HL-60/S4 (cell line): Measurements from ENCODE around the gene ALG10.
"Not testable (repeated sequence)": the region's sequence is repeated elsewhere in the genome, so short reads cannot be mapped to it uniquely, and the experiment has no call there.

Experiments used
- in situ Hi-C: fragments of 300-500 bp; cut with MboI; formaldehyde crosslinking; loops from 2 replicates; pipeline ENCODE4 v1.14.3; 2022; ENCODE audit warnings: low sequenced_read_pairs

The ALG10 gene, protein sequence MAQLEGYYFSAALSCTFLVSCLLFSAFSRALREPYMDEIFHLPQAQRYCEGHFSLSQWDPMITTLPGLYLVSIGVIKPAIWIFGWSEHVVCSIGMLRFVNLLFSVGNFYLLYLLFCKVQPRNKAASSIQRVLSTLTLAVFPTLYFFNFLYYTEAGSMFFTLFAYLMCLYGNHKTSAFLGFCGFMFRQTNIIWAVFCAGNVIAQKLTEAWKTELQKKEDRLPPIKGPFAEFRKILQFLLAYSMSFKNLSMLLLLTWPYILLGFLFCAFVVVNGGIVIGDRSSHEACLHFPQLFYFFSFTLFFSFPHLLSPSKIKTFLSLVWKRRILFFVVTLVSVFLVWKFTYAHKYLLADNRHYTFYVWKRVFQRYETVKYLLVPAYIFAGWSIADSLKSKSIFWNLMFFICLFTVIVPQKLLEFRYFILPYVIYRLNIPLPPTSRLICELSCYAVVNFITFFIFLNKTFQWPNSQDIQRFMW

DNA sequence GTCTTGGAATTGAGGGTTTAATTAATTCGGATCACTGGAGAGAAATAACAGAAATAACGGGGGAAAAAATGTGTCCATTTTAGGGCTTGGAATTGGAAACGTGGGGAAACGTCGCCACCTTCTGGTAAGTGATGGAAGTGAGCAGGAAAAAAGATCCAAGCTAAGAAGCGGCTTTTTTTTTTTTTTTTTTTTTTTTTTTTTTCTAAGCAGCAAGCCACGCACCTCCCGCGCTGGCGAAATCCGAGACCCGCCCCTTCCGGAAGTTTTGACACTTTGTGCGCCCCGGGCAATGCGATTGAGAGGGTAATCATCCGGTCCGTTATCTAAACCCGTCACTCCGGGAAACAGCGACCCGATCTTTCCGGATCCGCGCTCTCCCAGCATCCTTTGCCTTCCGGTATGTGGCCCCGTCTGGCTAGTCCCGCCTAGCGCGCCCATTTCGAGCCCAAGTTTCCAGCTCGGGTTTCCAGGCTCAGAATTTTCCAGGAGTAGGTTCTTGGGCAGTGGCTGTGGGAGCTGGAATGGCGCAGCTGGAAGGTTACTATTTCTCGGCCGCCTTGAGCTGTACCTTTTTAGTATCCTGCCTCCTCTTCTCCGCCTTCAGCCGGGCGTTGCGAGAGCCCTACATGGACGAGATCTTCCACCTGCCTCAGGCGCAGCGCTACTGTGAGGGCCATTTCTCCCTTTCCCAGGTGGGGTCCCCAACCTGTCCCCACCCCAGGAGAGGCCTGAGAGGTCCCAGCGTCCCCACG lies at the start of gene ALG10:
ALG10 (plus strand) TSS at position 418 of the 752 bp plus-strand sequence; CDS start at position 522, 104 bp downstream.
- in situ Hi-C loops = loop anchor here (10.0 kb wide), 1 partner anchor 1257 kb away; no protein-coding TSS in a partner anchor

DNA sequence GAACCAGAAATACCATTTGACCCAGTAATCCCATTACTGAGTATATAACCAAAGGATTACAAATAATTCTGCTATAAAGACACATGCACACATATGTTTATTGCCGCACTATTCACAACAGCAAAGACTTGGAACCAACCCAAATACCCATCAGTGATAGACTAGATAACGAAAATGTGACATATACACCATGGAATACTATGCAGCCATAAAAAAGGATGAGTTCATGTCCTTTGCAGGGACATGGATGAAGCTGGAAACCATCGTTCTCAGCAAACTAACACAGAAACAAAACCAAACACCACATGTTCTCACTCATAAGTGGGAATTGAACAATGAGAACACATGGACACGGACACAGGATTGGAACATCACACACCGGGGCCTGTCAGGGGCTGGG lies 49.4 kb upstream of the ALG10 start:
- in situ Hi-C loops = not testable (repeated sequence)

DNA sequence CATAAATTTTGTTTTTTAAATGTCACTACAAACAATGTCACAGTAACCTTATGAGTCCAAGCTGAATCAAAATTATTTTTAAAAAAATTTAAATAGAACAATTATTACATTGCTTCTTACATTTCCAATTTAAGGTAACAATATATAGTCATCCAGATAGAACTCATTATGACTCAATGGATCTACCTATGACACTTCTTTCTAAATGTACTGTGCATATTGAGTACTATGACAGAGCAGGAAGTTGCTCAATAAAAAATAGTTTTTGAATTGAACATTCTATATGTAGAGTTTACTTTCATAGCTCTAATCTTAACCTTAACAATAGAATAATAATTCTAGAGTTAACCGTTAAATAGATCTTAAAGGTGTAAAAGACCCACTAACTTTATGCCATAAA lies 44.4 kb upstream of the ALG10 start:
- in situ Hi-C loops = no loop called here

DNA sequence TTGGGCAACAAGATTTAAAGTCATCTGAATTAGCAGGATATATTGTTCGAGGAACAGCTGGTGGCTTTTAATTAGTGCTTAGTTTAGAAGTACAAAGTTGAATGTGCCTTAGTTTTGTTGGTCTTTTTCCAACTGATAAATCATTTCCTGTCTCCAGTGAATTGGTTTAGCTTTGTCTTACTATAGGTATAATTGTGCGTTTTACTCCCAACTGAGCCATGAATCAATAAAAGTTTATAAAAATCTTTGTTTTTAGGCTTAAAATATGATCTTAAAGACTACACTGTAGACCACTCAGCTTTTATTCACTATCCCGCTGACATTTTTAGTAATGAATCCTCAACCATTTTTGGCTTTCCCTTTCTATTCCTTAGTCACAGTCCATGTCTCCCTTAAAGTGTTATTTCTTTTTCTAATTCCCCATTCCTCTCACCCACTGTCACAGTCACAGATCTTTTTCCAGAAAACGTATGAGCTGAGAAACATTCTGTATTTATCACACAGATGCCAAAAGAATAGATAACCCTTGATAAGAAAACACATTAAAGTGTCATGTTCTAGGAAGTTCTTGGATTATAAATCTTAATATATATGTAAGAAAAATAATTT lies 34.0 kb upstream of the ALG10 start:
- in situ Hi-C loops = no loop called here

DNA sequence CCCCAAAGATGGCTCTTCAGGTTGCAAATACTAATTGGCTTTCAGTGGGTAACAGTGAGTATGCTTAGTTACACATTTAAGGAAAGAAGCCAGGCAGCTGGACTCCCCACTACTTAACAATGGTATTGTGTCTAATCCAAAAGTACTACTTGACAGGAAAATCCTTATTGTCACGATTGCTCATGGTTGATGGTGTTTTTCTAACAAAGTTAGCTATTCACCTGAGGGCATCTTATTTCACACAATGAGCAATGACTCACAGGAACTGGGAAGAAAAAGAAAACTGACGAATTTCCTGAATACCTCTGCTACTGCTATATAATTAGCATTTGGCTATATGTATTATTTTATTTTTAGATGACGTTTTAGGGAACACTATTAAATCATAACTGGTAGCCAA lies 33.4 kb upstream of the ALG10 start:
- in situ Hi-C loops = no loop called here

DNA sequence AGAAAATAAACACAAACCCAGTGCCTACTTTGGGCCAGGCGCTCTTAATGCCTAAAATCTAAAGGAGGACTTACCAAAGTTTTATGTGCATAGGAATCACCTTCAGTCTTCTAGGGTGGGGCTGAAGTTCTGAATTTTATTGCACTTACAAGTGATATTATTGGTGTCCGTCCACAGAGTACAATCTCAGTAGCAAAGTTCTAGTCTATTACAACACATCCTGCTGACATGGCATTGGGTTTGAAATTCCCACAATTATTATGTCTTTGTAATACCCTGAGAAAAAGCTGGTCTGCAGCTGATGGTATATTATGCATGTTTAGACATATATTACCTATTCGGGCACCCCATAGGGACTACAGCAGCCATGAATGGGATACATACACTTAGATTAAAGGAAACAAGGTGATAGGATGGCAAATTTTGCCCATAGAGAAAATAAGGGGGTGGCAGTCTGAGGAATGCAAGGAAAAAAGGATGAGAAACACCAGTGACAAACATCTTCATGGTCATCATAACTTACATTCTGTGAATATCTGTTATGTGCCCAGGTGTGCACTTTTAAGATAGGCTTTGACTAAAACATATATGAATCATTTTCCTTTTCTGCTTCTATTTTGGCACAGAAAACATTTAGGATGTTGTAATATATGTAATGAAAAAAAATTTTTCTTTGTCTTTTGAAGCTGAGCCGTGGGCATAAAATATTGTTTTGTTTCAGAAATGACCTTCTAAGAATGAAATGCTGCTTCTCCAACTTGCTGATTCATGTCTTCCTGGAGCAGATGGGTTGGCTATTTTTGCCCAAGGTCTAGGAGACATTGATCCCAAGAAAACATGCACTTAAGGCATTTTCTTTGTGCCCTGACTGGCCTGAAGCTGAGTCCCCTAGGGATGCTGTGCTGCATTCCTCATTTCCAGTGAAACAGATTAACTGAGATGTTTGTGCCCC lies 27.2 kb upstream of the ALG10 start:
- in situ Hi-C loops = no loop called here

DNA sequence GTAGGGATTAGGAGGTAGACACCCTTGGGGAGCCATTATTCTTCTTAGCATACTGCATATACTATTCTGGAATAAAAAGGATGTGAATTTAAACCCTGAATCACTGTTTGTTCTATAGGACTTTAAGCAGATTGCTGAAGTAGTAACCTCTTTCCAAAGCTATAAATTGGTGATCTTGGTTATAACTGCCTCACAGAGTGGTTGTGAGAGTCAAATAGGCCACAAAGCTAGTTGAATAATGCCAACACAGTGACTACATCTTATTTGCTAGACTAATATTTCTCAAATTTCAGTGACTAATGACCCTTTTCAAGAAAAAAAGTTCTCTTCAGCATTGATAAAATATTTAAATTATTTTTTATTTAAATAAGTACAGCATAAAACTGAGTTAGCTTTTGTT lies 13.5 kb upstream of the ALG10 start:
- in situ Hi-C loops = not testable (repeated sequence)

DNA sequence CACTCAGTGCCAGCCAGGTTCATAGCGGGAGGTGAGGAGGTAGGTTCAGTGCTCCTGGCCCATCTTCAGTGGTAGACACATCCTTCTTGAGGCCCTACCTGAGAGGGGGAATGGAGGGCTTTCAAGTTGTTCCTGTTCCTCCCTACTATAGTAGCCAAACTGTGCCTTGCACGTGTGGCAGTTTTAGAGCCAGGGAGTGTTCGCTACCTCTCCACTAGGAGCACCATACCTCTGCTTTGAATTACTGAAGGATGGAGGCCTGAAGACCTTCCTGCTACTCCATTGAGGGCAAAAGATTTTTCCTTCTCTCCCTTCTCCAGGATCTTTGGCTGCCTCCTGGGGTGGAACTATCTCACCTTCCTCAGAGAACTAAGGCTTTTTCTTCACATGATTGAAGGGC lies 5.9 kb upstream of the ALG10 start:
- in situ Hi-C loops = no loop called here

DNA sequence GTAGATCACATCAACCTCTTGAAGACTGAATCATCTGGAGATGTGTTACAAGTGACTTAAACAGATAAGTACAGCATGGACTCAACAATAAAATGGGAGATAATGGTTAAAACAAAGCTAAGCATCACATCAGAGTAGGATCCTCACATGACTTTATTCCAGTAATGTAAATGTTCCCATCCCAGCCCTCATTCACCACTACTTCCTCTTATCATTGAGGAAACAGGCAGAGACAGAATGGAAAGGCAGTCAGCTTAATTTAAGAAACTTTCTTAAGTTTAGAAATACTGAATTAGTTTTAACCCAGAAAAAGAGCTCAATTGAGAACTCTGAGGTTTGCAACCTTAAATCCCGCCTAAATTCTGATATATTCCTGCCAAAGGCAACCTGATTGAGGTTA lies 1.2 kb upstream of the ALG10 start:
- in situ Hi-C loops = loop anchor here (10.0 kb wide), 1 partner anchor 1256 kb away; no protein-coding TSS in a partner anchor

DNA sequence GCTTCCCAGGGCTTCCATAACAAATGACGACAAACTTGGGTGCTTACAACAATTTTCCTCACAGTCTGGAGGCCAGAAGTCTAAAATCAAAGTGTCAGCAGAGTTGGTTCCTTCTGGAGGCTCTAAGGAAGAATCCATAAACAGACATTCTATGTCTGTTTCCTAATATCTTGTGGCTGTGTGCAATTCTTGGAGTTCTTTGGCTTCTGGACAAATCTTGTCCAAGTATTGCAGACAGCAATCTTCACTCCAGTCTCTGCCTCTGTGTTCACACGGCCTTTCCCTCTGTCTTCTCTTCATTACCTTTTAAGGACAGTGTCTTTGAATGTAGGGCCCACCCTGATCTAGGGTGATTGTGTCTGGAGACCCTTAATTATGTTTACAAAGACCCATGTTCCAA lies 5.4 kb downstream of the ALG10 start:
- in situ Hi-C loops = loop anchor here (10.0 to 25.0 kb wide), 2 partner anchors 185 to 1263 kb away; no protein-coding TSS in a partner anchor

DNA sequence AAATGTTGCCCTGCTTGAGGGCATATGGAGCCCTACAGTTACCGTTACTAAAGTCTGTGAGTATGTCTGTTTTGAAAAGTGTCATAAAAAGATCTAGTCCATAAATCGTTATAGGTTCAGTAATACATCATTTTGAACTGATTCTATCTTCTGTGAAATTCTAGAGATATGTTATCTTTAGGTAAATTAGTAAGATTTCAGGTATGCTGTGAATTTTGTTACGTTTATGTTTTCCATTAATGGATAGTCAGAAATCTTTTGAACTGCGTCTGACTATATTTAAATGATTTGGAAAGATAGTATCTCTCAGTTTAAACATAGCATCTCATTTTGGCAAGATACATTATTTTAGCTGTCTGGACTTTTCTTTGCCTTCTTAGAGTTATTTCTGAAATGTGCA lies 8.3 kb downstream of the ALG10 start:
- in situ Hi-C loops = loop anchor here (25.0 kb wide), 1 partner anchor 182 kb away; no protein-coding TSS in a partner anchor

DNA sequence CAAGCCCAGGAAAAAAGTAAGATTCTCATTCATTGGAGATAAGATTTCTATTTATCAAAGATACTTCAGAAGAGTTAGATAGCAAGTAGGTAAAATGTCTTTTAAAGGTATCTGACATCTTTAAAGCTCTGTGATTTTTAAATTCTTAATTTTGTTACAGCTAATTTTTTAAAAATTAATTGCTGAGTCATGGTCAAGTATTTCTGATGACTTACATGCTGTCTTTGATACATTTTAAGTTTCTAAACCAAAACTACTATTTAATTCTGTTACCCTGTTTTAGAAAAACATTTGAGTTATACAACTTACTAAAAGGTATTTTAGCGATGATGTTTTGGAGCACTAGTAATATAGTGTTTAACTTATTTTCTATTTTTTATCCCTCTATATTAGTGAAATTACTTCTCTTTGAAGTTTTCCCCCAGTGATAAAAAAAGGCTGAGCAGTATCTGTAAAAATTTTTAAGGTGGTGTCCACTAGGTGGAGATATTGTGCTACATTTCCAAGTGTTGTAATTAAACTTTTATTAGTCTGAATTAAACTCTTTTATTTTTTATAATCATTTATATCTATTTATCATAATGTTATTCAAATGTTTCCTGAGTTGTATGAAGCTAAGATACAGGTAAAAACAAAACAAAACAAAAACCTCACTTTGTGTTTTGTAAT lies 11.5 kb downstream of the ALG10 start:
- in situ Hi-C loops = loop anchor here (25.0 kb wide), 1 partner anchor 179 kb away; no protein-coding TSS in a partner anchor

DNA sequence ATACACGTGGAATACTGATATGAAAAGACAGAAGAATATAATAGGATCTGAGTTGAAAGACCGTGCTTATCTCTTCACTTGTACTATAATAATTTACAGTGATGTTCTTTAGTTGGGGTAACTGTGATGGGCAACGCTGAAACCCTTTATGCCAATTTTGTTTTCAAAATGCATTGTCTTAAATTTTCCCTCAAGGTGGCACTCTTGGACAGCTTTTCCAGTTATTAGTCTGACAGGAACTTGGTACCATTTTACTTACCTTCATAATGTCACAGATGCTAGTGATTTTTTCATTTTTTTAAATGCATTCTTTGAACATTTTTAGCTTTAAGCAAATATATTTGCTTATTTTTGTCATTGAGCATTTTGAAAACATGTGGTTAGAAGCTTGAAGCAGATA lies 16.1 kb downstream of the ALG10 start:
- in situ Hi-C loops = loop anchor here (25.0 kb wide), 1 partner anchor 174 kb away; no protein-coding TSS in a partner anchor

DNA sequence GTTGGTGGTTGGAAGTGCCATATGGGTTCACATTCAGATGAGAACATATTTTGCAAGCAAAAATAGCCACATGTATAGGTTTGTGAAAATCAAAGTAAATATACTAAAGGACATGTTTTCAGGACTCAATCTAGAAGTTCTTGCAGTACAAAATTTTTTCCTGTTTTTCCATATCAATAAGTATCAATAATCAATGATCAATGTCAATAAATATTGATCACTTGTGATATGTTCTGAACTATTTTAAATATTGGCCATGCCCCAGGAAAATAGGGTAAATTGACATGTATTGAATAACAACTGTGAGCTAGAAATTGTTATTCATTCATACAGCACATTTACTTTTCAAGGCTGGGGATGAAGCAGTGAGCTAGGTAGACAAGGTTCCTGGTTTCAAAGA lies 24.3 kb downstream of the ALG10 start:
- in situ Hi-C loops = loop anchor here (25.0 kb wide), 1 partner anchor 166 kb away; no protein-coding TSS in a partner anchor

DNA sequence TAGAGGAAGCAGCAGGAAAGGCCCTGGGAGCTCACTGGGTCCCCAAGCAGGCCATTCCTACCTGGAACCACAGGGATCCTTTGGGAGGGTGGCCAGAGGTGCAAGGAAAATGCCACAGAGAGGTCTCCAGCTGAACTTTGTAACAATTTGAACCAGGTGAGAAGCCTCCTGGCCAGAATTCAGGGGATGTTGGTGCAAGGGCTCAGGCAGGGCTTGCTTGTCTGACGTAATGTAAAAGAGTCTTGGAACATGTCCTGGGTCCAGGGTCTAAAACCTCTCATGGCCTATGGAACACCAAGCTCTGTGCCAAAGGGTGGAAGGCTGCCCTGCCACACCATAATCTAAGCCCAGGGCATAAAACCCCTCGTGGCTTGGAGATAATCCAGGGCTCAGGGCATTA lies 25.6 kb downstream of the ALG10 start:
- in situ Hi-C loops = loop anchor here (25.0 kb wide), 1 partner anchor 164 kb away; no protein-coding TSS in a partner anchor

DNA sequence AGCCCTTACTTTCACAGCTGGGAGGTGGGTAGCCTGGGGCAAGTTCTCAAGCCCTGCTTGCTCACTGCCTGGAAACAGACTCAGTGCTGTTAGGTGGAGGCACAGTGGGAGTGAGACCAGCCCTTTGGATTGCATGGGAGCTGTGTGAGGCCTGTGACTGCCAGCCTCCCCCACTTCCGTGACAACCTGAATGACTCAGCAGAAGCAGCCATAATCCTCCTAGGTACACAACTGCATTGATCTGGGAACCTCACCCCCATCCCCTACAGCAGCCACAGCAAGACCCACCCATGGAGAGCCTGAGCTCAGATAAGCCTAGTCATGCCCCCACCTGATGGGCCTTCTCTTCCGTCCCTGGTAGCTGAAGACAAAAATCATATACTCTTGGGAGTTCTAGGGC lies 26.4 kb downstream of the ALG10 start:
- in situ Hi-C loops = loop anchor here (25.0 kb wide), 1 partner anchor 164 kb away; no protein-coding TSS in a partner anchor

DNA sequence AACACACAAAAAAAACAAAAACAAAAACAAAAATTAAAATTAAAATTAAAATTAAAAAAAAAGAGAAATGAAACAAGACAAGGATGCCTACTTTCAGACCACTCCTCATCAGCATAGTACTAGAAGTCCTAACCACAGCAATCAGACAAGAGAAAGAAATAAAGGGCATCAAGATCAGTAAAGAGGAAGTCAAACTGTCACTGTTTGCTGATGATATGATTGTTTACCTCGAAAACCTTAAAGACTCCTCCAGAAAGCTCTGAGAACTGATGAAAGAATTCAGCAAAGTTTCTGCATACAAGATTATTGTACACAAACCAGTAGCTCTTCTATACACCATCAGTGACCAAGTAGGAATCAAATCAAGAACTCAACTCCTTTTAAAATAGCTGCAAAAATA lies 29.2 kb downstream of the ALG10 start:
- in situ Hi-C loops = no loop called here

DNA sequence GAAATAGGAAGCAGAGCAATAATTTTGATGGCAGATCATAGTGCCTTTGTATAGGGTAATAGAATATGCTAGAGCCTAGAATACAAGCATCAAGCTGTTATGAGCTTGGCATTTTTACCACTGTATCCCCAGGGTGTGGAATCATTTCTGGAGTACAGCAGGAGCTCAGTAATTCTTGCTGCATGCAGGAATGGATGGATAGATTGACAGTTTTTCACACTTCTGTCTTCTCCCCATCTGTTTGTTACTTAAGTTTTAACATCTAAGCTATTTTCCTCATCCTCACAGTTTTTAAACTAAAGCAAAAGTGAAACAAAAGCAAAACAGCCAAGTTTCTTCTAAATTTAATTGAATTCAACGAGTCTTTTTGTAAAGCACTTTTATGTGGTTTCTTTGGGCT lies 32.6 kb downstream of the ALG10 start:
- in situ Hi-C loops = no loop called here
